Measurements from ENCODE around the gene RTP2. TPM values are rescaled to one million over a fixed set of nuclear protein-coding genes. Genes with fewer than 3 reads are reported as not detected.

The RTP2 gene
- total RNA-seq, 4 donors from 2014 or later: not detected

GRCh38 chr3:187728248-187728647, 25.9 kb upstream of the RTP2 start:
- peaks cover 86 to 94% of the 10 kb centered on the region in 2 donors for H3K36me3 ChIP-seq
- intact Hi-C loops (cut with DNase I): no loop called here
- TF ChIP-seq CTCF (IDR thresholded peaks at IDR 0.05) (no peak), POLR2A (IDR thresholded peaks at IDR 0.05) (no peak)
- no peaks in the 10 kb centered on the region for H3K27me3 ChIP-seq
- 92% methylated on average over 2 to 7 of the region's 8 CpGs for WGBS, 2 donors
- H3K27ac ChIP-seq: no peak overlapping the region
- no peak overlapping the region for H3K4me3 ChIP-seq (replicated peaks in 1 of 3)
- DNase-seq: no peak
- peaks cover 0 to 13% of the 10 kb centered on the region in 2 donors for H3K4me1 ChIP-seq
- H3K9me3 ChIP-seq: no peaks in the 10 kb centered on the region

- Histone ChIP-seq H3K36me3 (peaks cover 94 to 99% of the 10 kb centered on the region in 2 donors), H3K27me3 (no peaks in the 10 kb centered on the region), H3K9me3 (no peaks in the 10 kb centered on the region), H3K4me1 (peaks cover 0 to 13% of the 10 kb centered on the region in 2 donors), H3K4me3 (replicated peaks in 1 of 3) (no peak overlapping the region), H3K27ac (peak overlapping the region; percentile 35 to 56 (median 52))
- 93 to 98% methylated on average over 7 to 13 of the region's 13 CpGs for WGBS, 2 donors
- DNase-seq: peak in 1 of 2 donors; percentile 12
- intact Hi-C loops (cut with DNase I): no loop called here
- TF ChIP-seq CTCF (IDR thresholded peaks at IDR 0.05) (no peak), POLR2A (IDR thresholded peaks at IDR 0.05) (no peak)
Observed at GRCh38 chr3:187726564-187726963, 24.2 kb upstream of the RTP2 start.

GRCh38 chr3:187725653-187726370, 23.5 kb upstream of the RTP2 start:
- H3K9me3 ChIP-seq: no peaks in the 10 kb centered on the region
- WGBS, 2 donors: 43 to 56% methylated on average over 7 of the region's 7 CpGs
- no peak overlapping the region for H3K4me3 ChIP-seq (replicated peaks in 1 of 3)
- peaks cover 94 to 99% of the 10 kb centered on the region in 2 donors for H3K36me3 ChIP-seq
- peak; percentile 64 to 69 for DNase-seq
- intact Hi-C loops (cut with DNase I): no loop called here
- H3K27ac ChIP-seq: peak overlapping the region; percentile 35 to 56 (median 52)
- H3K27me3 ChIP-seq: no peaks in the 10 kb centered on the region
- TF ChIP-seq POLR2A (IDR thresholded peaks at IDR 0.05): no peak
- TF ChIP-seq CTCF (IDR thresholded peaks at IDR 0.05): no peak
- peaks cover 0 to 13% of the 10 kb centered on the region in 2 donors for H3K4me1 ChIP-seq

GRCh38 chr3:187725224-187725623, 22.9 kb upstream of the RTP2 start:
- H3K27ac ChIP-seq: peak overlapping the region in 2 of 3 donors; percentile 48 to 52
- H3K4me1 ChIP-seq: peaks cover 0 to 13% of the 10 kb centered on the region in 2 donors
- DNase-seq: peak; percentile 86 to 91
- peaks cover 88 to 95% of the 10 kb centered on the region in 2 donors for H3K36me3 ChIP-seq
- H3K27me3 ChIP-seq: no peaks in the 10 kb centered on the region
- H3K9me3 ChIP-seq: no peaks in the 10 kb centered on the region
- no peak overlapping the region for H3K4me3 ChIP-seq (replicated peaks in 1 of 3)
- TF ChIP-seq POLR2A (IDR thresholded peaks at IDR 0.05) (no peak), CTCF (IDR thresholded peaks at IDR 0.05) (no peak)
- intact Hi-C loops (cut with DNase I): no loop called here
- 49 to 70% methylated on average over 22 of the region's 22 CpGs for WGBS, 2 donors

GRCh38 chr3:187722206-187722612, 19.9 kb upstream of the RTP2 start:
- no peak for DNase-seq
- no peak overlapping the region for H3K27ac ChIP-seq
- intact Hi-C loops (cut with DNase I): no loop called here
- H3K9me3 ChIP-seq: no peaks in the 10 kb centered on the region
- peaks cover 0 to 13% of the 10 kb centered on the region in 2 donors for H3K4me1 ChIP-seq
- no peaks in the 10 kb centered on the region for H3K27me3 ChIP-seq
- TF ChIP-seq CTCF (IDR thresholded peaks at IDR 0.05) (no peak), POLR2A (IDR thresholded peaks at IDR 0.05) (no peak)
- peaks cover 59 to 64% of the 10 kb centered on the region in 2 donors for H3K36me3 ChIP-seq
- 86 to 89% methylated on average over 10 of the region's 10 CpGs for WGBS, 2 donors
- no peak overlapping the region for H3K4me3 ChIP-seq (replicated peaks in 1 of 3)

All from thyroid gland (tissue), 4 donors.